ENCODE data around the gene GPR107.

GPR107 gene

GRCh38 chr9:130138791-130139190 is 85.1 kb downstream of the GPR107 start:
- DNase-seq: no peak

GRCh38 chr9:130139251-130139650 is 85.5 kb downstream of the GPR107 start:
- no peak for DNase-seq

GRCh38 chr9:130140706-130141105 is 87.0 kb downstream of the GPR107 start:
- DNase-seq: no peak

- no peak for DNase-seq
Observed at GRCh38 chr9:130142056-130142455, 88.3 kb downstream of the GPR107 start.

- no peak for DNase-seq
Observed at GRCh38 chr9:130142641-130143040, 88.9 kb downstream of the GPR107 start.

GRCh38 chr9:130143279-130143893 is 89.7 kb downstream of the GPR107 start:
- DNase-seq: no peak

GRCh38 chr9:130143958-130144366 is 90.3 kb downstream of the GPR107 start:
- DNase-seq: no peak

GRCh38 chr9:130144703-130145102 is 91.0 kb downstream of the GPR107 start:
- no peak for DNase-seq

- DNase-seq: no peak
Observed at GRCh38 chr9:130145658-130146057, 92.0 kb downstream of the GPR107 start.

- DNase-seq: no peak
Observed at GRCh38 chr9:130147198-130147597, 93.5 kb downstream of the GPR107 start.

GRCh38 chr9:130147910-130148309 is 94.2 kb downstream of the GPR107 start:
- DNase-seq: no peak

GRCh38 chr9:130149031-130149430 is 95.3 kb downstream of the GPR107 start:
- no peak for DNase-seq

- DNase-seq: no peak
Observed at GRCh38 chr9:130149654-130150286, 96.1 kb downstream of the GPR107 start.

GRCh38 chr9:130150779-130151382 is 97.2 kb downstream of the GPR107 start:
- no peak for DNase-seq

GRCh38 chr9:130154816-130155215 is 101.1 kb downstream of the GPR107 start:
- no peak for DNase-seq

GRCh38 chr9:130155647-130156046 is 101.9 kb downstream of the GPR107 start:
- DNase-seq: no peak

- DNase-seq: no peak
Observed at GRCh38 chr9:130156672-130157071, 103.0 kb downstream of the GPR107 start.

- no peak for DNase-seq
Observed at GRCh38 chr9:130157079-130157478, 103.4 kb downstream of the GPR107 start.

- no peak for DNase-seq
Observed at GRCh38 chr9:130158001-130158400, 104.3 kb downstream of the GPR107 start.

GRCh38 chr9:130159057-130159456 is 105.4 kb downstream of the GPR107 start:
- DNase-seq: no peak

GRCh38 chr9:130159915-130160670 is 106.4 kb downstream of the GPR107 start:
- no peak for DNase-seq

- DNase-seq: no peak
Observed at GRCh38 chr9:130160862-130161470, 107.3 kb downstream of the GPR107 start.

- DNase-seq: no peak
Observed at GRCh38 chr9:130165579-130165978, 111.9 kb downstream of the GPR107 start.

All from CD4-positive, alpha-beta T cell treated with Interleukin-17A for 1 hour (primary cell).